Measurements from ENCODE around the gene ZNF423.

ZNF423 gene

GRCh38 chr16:49529411-49530045 lies 326.4 kb downstream of the ZNF423 start:
- DNase-seq (ENCODE audit: low read depth) = no peak

GRCh38 chr16:49528866-49529288 lies 327.0 kb downstream of the ZNF423 start:
- no peak for DNase-seq (ENCODE audit: low read depth)

GRCh38 chr16:49528060-49528865 lies 327.6 kb downstream of the ZNF423 start:
- DNase-seq (ENCODE audit: low read depth) = no peak

GRCh38 chr16:49527611-49528010 lies 328.3 kb downstream of the ZNF423 start:
- no peak for DNase-seq (ENCODE audit: low read depth)

- no peak for DNase-seq (ENCODE audit: low read depth)
These were observed 329.0 kb downstream of the ZNF423 start for GRCh38 chr16:49526860-49527365.

- no peak for DNase-seq (ENCODE audit: low read depth)
These were observed 331.0 kb downstream of the ZNF423 start for GRCh38 chr16:49524947-49525315.

- no peak for DNase-seq (ENCODE audit: low read depth)
These were observed 331.5 kb downstream of the ZNF423 start for GRCh38 chr16:49524216-49524946.

- no peak for DNase-seq (ENCODE audit: low read depth)
These were observed 332.3 kb downstream of the ZNF423 start for GRCh38 chr16:49523435-49524159.

- no peak for DNase-seq (ENCODE audit: low read depth)
These were observed 334.1 kb downstream of the ZNF423 start for GRCh38 chr16:49521734-49522325.

- no peak for DNase-seq (ENCODE audit: low read depth)
These were observed 335.3 kb downstream of the ZNF423 start for GRCh38 chr16:49520492-49521038.

- DNase-seq (ENCODE audit: low read depth) = no peak
These were observed 336.2 kb downstream of the ZNF423 start for GRCh38 chr16:49519741-49520140.

- DNase-seq (ENCODE audit: low read depth) = no peak
These were observed 336.8 kb downstream of the ZNF423 start for GRCh38 chr16:49519008-49519656.

GRCh38 chr16:49516382-49517036 lies 339.4 kb downstream of the ZNF423 start:
- DNase-seq (ENCODE audit: low read depth) = no peak

- DNase-seq (ENCODE audit: low read depth) = no peak
These were observed 340.1 kb downstream of the ZNF423 start for GRCh38 chr16:49515861-49516260.

- no peak for DNase-seq (ENCODE audit: low read depth)
These were observed 340.8 kb downstream of the ZNF423 start for GRCh38 chr16:49515016-49515565.

- no peak for DNase-seq (ENCODE audit: low read depth)
These were observed 341.6 kb downstream of the ZNF423 start for GRCh38 chr16:49514073-49514980.

- DNase-seq (ENCODE audit: low read depth) = no peak
These were observed 342.9 kb downstream of the ZNF423 start for GRCh38 chr16:49513040-49513439.

- no peak for DNase-seq (ENCODE audit: low read depth)
These were observed 345.1 kb downstream of the ZNF423 start for GRCh38 chr16:49510654-49511305.
